IMR-90 (cell line): ENCODE data around the gene PDGFC. TPM values are rescaled to one million over a fixed set of nuclear protein-coding genes. Genes with fewer than 3 reads are reported as not detected.

Experiments used
- ATAC-seq: fragments of 200-7000 bp; cut with Tn5 transposase; 2 replicates; pipeline ENCODE4 v1.9.1; 2020; ENCODE audit warnings: low read depth, mild to moderate bottlenecking, moderate library complexity
- BruUV-seq: library from RNA; stranded (reverse); fragments of 400-500 nt; replicated peaks from 2 replicates; lab custom pipeline; 2021; lab: Mats Ljungman, UMichigan
- CTCF ChIA-PET: fragments of 300-600 bp; formaldehyde crosslinking; extraction: SDS; loops from one replicate; lab custom pipeline; 2021; ENCODE audit warnings: antibody characterized with exemption; lab: Yijun Ruan, JAX
- POLR2A ChIA-PET: fragments of 300-600 bp; sonication (Branson Sonifier 250); formaldehyde crosslinking; loops from one replicate; lab custom pipeline; 2022; ENCODE audit warnings: antibody characterized with exemption; ENCODE audit not compliant: unreplicated experiment; lab: Charles Lee
- DNase-seq: peaks from one replicate; pipeline ENCODE4 v3.0.0; 2013
- H2AFZ ChIP-seq: replicated peaks from 2 replicates; pipeline ENCODE3; 2013; ENCODE audit warnings: low read length, mild to moderate bottlenecking; ENCODE audit not compliant: poor library complexity
- H2AK5ac ChIP-seq: 2 replicates; pipeline ENCODE4 v1.6.1; 2013; ENCODE audit warnings: low read depth, low read length, inconsistent platforms
- H2AK9ac ChIP-seq: replicated peaks from 2 replicates; pipeline ENCODE3; 2013; ENCODE audit warnings: mild to moderate bottlenecking, low read depth, low read length, moderate library complexity; ENCODE audit not compliant: poor library complexity
- H2BK120ac ChIP-seq: 2 replicates; pipeline ENCODE4 v1.6.1; 2013; ENCODE audit warnings: low read depth, low read length, inconsistent platforms
- H2BK15ac ChIP-seq: 3 replicates; pipeline ENCODE4 v1.6.1; 2013; ENCODE audit warnings: low read depth, low read length, inconsistent platforms
- H2BK20ac ChIP-seq: 2 replicates; pipeline ENCODE4 v1.6.1; 2013; ENCODE audit warnings: low read depth, mild to moderate bottlenecking, inconsistent platforms, low read length, moderate library complexity
- H2BK5ac ChIP-seq: 2 replicates; pipeline ENCODE4 v1.6.1; 2013; ENCODE audit warnings: mild to moderate bottlenecking, low read depth, low read length, inconsistent platforms; ENCODE audit not compliant: poor library complexity, severe bottlenecking
- H3K14ac ChIP-seq: replicated peaks from 2 replicates; pipeline ENCODE4 v1.6.1; 2013; ENCODE audit warnings: low read depth, low read length, inconsistent platforms
- H3K18ac ChIP-seq: 2 replicates; pipeline ENCODE4 v1.6.1; 2013; ENCODE audit warnings: low read depth, low read length, control low read depth
- H3K23ac ChIP-seq: 2 replicates; pipeline ENCODE4 v1.6.1; 2013; ENCODE audit warnings: low read depth, low read length, inconsistent platforms
- H3K27ac ChIP-seq: 2 replicates; pipeline ENCODE4 v1.5.1; 2013; ENCODE audit warnings: mild to moderate bottlenecking, control low read depth, low read length; ENCODE audit not compliant: insufficient read depth
- H3K27me3 ChIP-seq: 2 replicates; pipeline ENCODE4 v1.6.1; 2013; ENCODE audit warnings: low read length; ENCODE audit not compliant: control insufficient read depth, insufficient read depth
- H3K36me3 ChIP-seq: 2 replicates; pipeline ENCODE4 v1.6.1; 2013; ENCODE audit warnings: low read length, mixed read lengths; ENCODE audit not compliant: control insufficient read depth, insufficient read depth
- H3K4ac ChIP-seq: 2 replicates; pipeline ENCODE4 v1.6.1; 2013; ENCODE audit warnings: low read depth, low read length, inconsistent platforms
- H3K4me1 ChIP-seq: 2 replicates; pipeline ENCODE4 v1.6.1; 2013; ENCODE audit warnings: low read length, mixed read lengths; ENCODE audit not compliant: control insufficient read depth, insufficient read depth
- H3K4me2 ChIP-seq: 2 replicates; pipeline ENCODE4 v1.6.1; 2013; ENCODE audit warnings: low read depth, mild to moderate bottlenecking, control low read depth, low read length, moderate library complexity
- H3K4me3 ChIP-seq: 2 replicates; pipeline ENCODE4 v1.5.1; 2013; ENCODE audit warnings: low read depth, mild to moderate bottlenecking, control low read depth, low read length, moderate library complexity; ENCODE audit not compliant: insufficient read depth
- H3K56ac ChIP-seq: 2 replicates; pipeline ENCODE4 v1.6.1; 2013; ENCODE audit warnings: low read length, inconsistent platforms; ENCODE audit not compliant: insufficient read depth; ENCODE audit errors: extremely low read depth
- H3K79me1 ChIP-seq, 2 experiments: 2 replicates each; pipeline ENCODE4 v1.6.1; 2013; ENCODE audit warnings: low read length in 2 of 2, inconsistent platforms in 1 of 2, low read depth in 1 of 2
- H3K9ac ChIP-seq: 2 replicates; pipeline ENCODE4 v1.6.1; 2013; ENCODE audit warnings: low read depth, low read length, control low read depth
- H3K9me1 ChIP-seq: 2 replicates; pipeline ENCODE4 v1.6.1; 2013; ENCODE audit warnings: low read length, inconsistent platforms; ENCODE audit not compliant: insufficient read depth
- H3K9me3 ChIP-seq: 2 replicates; pipeline ENCODE4 v1.6.1; 2013; ENCODE audit warnings: low read length; ENCODE audit not compliant: control insufficient read depth, insufficient read depth
- H4K20me1 ChIP-seq: 2 replicates; pipeline ENCODE4 v1.6.1; 2013; ENCODE audit warnings: low read length, inconsistent platforms; ENCODE audit not compliant: insufficient read depth
- H4K5ac ChIP-seq: 2 replicates; pipeline ENCODE4 v1.6.1; 2013; ENCODE audit warnings: mild to moderate bottlenecking, low read depth, low read length, control low read depth
- H4K8ac ChIP-seq, 2 experiments: 2 replicates each; pipeline ENCODE4 v1.6.1; 2013; ENCODE audit warnings: low read depth in 2 of 2, low read length in 2 of 2, control low read depth in 1 of 2, inconsistent platforms in 1 of 2
- H4K91ac ChIP-seq: 2 replicates; pipeline ENCODE4 v1.6.1; 2013; ENCODE audit warnings: low read depth, low read length, inconsistent platforms; ENCODE audit not compliant: insufficient read depth
- BHLHE40 ChIP-seq: fragments of 150-350 bp; IDR thresholded peaks from 2 replicates; pipeline ENCODE4 v1.6.1; 2016; ENCODE audit warnings: mild to moderate bottlenecking, low read depth, low read length
- CEBPB ChIP-seq: IDR thresholded peaks from 2 replicates; pipeline ENCODE4 v1.6.1; 2012; ENCODE audit warnings: low read depth, low read length, improper control_type of control experiment
- CHD1 ChIP-seq: IDR thresholded peaks from 2 replicates; pipeline ENCODE4 v1.6.1; 2012; ENCODE audit warnings: low read depth, low read length, improper control_type of control experiment
- FOS ChIP-seq: fragments of 150-350 bp; IDR thresholded peaks from 2 replicates; pipeline ENCODE4 v1.6.1; 2016; ENCODE audit warnings: low read depth, low read length
- MAFK ChIP-seq: IDR thresholded peaks from 2 replicates; pipeline ENCODE4 v1.6.1; 2012; ENCODE audit warnings: low read depth, low read length, improper control_type of control experiment
- MAZ ChIP-seq: IDR thresholded peaks from 2 replicates; pipeline ENCODE4 v1.6.1; 2012; ENCODE audit warnings: low read depth, mild to moderate bottlenecking, low read length, improper control_type of control experiment, moderate library complexity, borderline replicate concordance
- MXI1 ChIP-seq: IDR thresholded peaks from 2 replicates; pipeline ENCODE4 v1.6.1; 2012; ENCODE audit warnings: low read depth, mild to moderate bottlenecking, low read length, moderate library complexity, borderline replicate concordance
- NFE2L2 ChIP-seq: fragments of 150-350 bp; IDR thresholded peaks from 2 replicates; pipeline ENCODE4 v1.6.1; 2016; ENCODE audit warnings: low read depth, mild to moderate bottlenecking, low read length
- POLR2A ChIP-seq: IDR thresholded peaks from 2 replicates; pipeline ENCODE4 v1.6.1; 2012; ENCODE audit warnings: mild to moderate bottlenecking, low read depth, low read length
- RAD21 ChIP-seq: IDR thresholded peaks from 2 replicates; pipeline ENCODE4 v1.6.1; 2012; ENCODE audit warnings: low read length, improper control_type of control experiment
- RCOR1 ChIP-seq: IDR thresholded peaks from 2 replicates; pipeline ENCODE4 v1.6.1; 2012; ENCODE audit warnings: mild to moderate bottlenecking, low read length, improper control_type of control experiment; ENCODE audit not compliant: insufficient replicate concordance
- RFX5 ChIP-seq: IDR thresholded peaks from 2 replicates; pipeline ENCODE4 v1.8.0; 2012; ENCODE audit warnings: low read depth, mild to moderate bottlenecking, low read length, moderate library complexity
- SMC3 ChIP-seq: fragments of 150-350 bp; IDR thresholded peaks from 2 replicates; pipeline ENCODE4 v1.6.1; 2016; ENCODE audit warnings: low read depth, mild to moderate bottlenecking, antibody characterized with exemption, low read length, moderate library complexity
- WGBS, 2 experiments: methylation state at CpG; one replicate each; pipeline versions ENCODE4 v1.1.5 to v1.1.7; 2013; ENCODE audit warnings: missing lambda C conversion rate in 2 of 2; ENCODE audit not compliant: insufficient read length in 1 of 2; ENCODE audit errors: extremely low coverage in 2 of 2; 5-methylcytosine and 5-hydroxymethylcytosine counted together
- dilution Hi-C: fragments of 300-500 bp; cut with HindIII; formaldehyde crosslinking; loops from one replicate; pipeline ENCODE4 v1.14.3; 2018; ENCODE audit warnings: low sequenced_read_pairs; ENCODE audit not compliant: unreplicated experiment
- in situ Hi-C: fragments of 300-500 bp; cut with MboI; formaldehyde crosslinking; loops from 3 replicates; pipeline ENCODE4 v1.14.3; 2019; ENCODE audit warnings: low sequenced_read_pairs, inconsistent platforms, mixed read lengths
- intact Hi-C: fragments of 100-400 bp; cut with micrococcal nuclease; formaldehyde crosslinking; loops from 2 replicates; pipeline ENCODE4 v1.10.0; 2022
- polyA plus RNA-seq, 3 experiments: library from polyadenylated mRNA; depleted of rRNA; stranded (reverse); fragments of >200 nt; gene quantifications; 2 replicates each; pipeline ENCODE4 v1.2.3, GENCODE V29; 2012; ENCODE audit warnings: low replicate concordance in 1 of 3
- total RNA-seq: library from RNA; depleted of rRNA; stranded (reverse); fragments of >200 nt; gene quantifications from 2 replicates; pipeline ENCODE4 v1.2.3, GENCODE V29; 2012
- TF ChIP-seq, protein P1 (sequence below): fragments of 150-350 bp; IDR thresholded peaks from 2 replicates; pipeline ENCODE4 v1.6.1; 2017; ENCODE audit warnings: mild to moderate bottlenecking, antibody characterized with exemption, low read length, low read depth
- TF ChIP-seq, protein P2 (sequence below): fragments of 150-350 bp; IDR thresholded peaks from 2 replicates; pipeline ENCODE4 v1.6.1; 2016; ENCODE audit warnings: low read depth, mild to moderate bottlenecking, low read length, moderate library complexity, borderline replicate concordance
- TF ChIP-seq, protein P3 (sequence below): conservative IDR thresholded peaks from 2 replicates; pipeline ENCODE4 v1.5.1; 2012; ENCODE audit warnings: mild to moderate bottlenecking, low read depth, low read length, improper control_type of control experiment

Gene PDGFC
- total and polyA plus RNA-seq, 2 of the 4 experiments (the other 2 are of a cell fraction), result 19.8 to 90.7 TPM

GRCh38 chr4:156723951-156724668 is 247.5 kb downstream of the PDGFC start:
- Histone ChIP-seq H2BK15ac (no peak overlapping the region), H3K27ac (no peak overlapping the region), H2AFZ (no peak overlapping the region), H2BK120ac (no peak overlapping the region), H3K4ac (no peak overlapping the region), H4K91ac (no peak overlapping the region), H2BK5ac (no peak overlapping the region), H2AK5ac (no peak overlapping the region), H3K4me3 (no peak overlapping the region), H4K5ac (no peak overlapping the region), H3K4me1 (no peaks in the 10 kb centered on the region), H4K8ac (no peak overlapping the region), H3K18ac (no peak overlapping the region), H3K27me3 (no peaks in the 10 kb centered on the region), H2AK9ac (no peak overlapping the region), H3K4me2 (no peak overlapping the region), H3K14ac (no peak overlapping the region), H3K9me3 (peaks cover 2% of the 10 kb centered on the region; the same call in 1 of the 2 replicates), H3K36me3 (no peaks in the 10 kb centered on the region), H3K9ac (no peak overlapping the region), H3K9me1 (no peaks in the 10 kb centered on the region), H3K79me1 (no peaks in the 10 kb centered on the region), H4K20me1 (no peaks in the 10 kb centered on the region), H3K56ac (no peak overlapping the region), H2BK20ac (no peak overlapping the region), H3K23ac (no peak overlapping the region)
- no peak for ATAC-seq
- BruUV-seq, result no TSS peak
- WGBS, 2 experiments, result 97% methylated on average over 5 of the region's 11 CpGs; no CpG with 5 or more reads in 1 of the 2 experiments
- DNase-seq, result no peak
- ChIA-PET POLR2A (no interaction called here), CTCF (no interaction called here)
- intact Hi-C loops (no loop called here), in situ Hi-C loops (no loop called here), dilution Hi-C loops (no loop called here)
- no peak for TF ChIP-seq RCOR1
- TF ChIP-seq MXI1, result no peak
- no peak for TF ChIP-seq POLR2A
- no peak for TF ChIP-seq MAFK
- TF ChIP-seq, protein P1, sequence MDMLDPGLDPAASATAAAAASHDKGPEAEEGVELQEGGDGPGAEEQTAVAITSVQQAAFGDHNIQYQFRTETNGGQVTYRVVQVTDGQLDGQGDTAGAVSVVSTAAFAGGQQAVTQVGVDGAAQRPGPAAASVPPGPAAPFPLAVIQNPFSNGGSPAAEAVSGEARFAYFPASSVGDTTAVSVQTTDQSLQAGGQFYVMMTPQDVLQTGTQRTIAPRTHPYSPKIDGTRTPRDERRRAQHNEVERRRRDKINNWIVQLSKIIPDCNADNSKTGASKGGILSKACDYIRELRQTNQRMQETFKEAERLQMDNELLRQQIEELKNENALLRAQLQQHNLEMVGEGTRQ, result no peak
- no peak for TF ChIP-seq RAD21
- TF ChIP-seq CEBPB, result no peak
- TF ChIP-seq FOS, result no peak
- no peak for TF ChIP-seq SMC3
- TF ChIP-seq CHD1, result no peak
- no peak for TF ChIP-seq RFX5
- TF ChIP-seq BHLHE40, result no peak
- no peak for TF ChIP-seq NFE2L2
- no peak for TF ChIP-seq MAZ
- TF ChIP-seq, protein P2, sequence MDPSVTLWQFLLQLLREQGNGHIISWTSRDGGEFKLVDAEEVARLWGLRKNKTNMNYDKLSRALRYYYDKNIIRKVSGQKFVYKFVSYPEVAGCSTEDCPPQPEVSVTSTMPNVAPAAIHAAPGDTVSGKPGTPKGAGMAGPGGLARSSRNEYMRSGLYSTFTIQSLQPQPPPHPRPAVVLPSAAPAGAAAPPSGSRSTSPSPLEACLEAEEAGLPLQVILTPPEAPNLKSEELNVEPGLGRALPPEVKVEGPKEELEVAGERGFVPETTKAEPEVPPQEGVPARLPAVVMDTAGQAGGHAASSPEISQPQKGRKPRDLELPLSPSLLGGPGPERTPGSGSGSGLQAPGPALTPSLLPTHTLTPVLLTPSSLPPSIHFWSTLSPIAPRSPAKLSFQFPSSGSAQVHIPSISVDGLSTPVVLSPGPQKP, result no peak
- TF ChIP-seq, protein P3, sequence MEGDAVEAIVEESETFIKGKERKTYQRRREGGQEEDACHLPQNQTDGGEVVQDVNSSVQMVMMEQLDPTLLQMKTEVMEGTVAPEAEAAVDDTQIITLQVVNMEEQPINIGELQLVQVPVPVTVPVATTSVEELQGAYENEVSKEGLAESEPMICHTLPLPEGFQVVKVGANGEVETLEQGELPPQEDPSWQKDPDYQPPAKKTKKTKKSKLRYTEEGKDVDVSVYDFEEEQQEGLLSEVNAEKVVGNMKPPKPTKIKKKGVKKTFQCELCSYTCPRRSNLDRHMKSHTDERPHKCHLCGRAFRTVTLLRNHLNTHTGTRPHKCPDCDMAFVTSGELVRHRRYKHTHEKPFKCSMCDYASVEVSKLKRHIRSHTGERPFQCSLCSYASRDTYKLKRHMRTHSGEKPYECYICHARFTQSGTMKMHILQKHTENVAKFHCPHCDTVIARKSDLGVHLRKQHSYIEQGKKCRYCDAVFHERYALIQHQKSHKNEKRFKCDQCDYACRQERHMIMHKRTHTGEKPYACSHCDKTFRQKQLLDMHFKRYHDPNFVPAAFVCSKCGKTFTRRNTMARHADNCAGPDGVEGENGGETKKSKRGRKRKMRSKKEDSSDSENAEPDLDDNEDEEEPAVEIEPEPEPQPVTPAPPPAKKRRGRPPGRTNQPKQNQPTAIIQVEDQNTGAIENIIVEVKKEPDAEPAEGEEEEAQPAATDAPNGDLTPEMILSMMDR, result no peak
